GM23248 (cell line): Measurements from ENCODE around the gene NXPH4. TPM values are rescaled to one million over a fixed set of nuclear protein-coding genes. Genes with fewer than 3 reads are reported as not detected.
A peak's percentile ranks its signal among the peaks of the same experiment; 100 is the strongest.

ENCODE experiments used
- DNase-seq: peaks from one replicate; pipeline ENCODE4 v3.0.0-alpha.2; 2015
- H2AFZ ChIP-seq: fragments of 200-600 bp; sonication (generic); 2 replicates; pipeline ENCODE4 v1.6.1; 2016; ENCODE audit warnings: antibody characterized with exemption
- H3F3A ChIP-seq: fragments of 200-600 bp; sonication (generic); 2 replicates; pipeline ENCODE4 v1.6.1; 2016; ENCODE audit warnings: mild to moderate bottlenecking, antibody characterized with exemption, mixed run types; ENCODE audit not compliant: insufficient read depth
- H3K27ac ChIP-seq: fragments of 200-600 bp; sonication (generic); 2 replicates; pipeline ENCODE4 v1.5.1; 2016; ENCODE audit warnings: mild to moderate bottlenecking
- H3K27me3 ChIP-seq: fragments of 200-600 bp; sonication (generic); replicated peaks from 2 replicates; pipeline ENCODE4 v1.6.1; 2016; ENCODE audit warnings: mild to moderate bottlenecking; ENCODE audit not compliant: insufficient read depth
- H3K36me3 ChIP-seq: fragments of 200-600 bp; sonication (generic); 2 replicates; pipeline ENCODE4 v1.6.1; 2016; ENCODE audit warnings: low read depth, mild to moderate bottlenecking
- H3K4me1 ChIP-seq: fragments of 200-600 bp; sonication (generic); 2 replicates; pipeline ENCODE4 v1.6.1; 2016; ENCODE audit warnings: mild to moderate bottlenecking; ENCODE audit not compliant: insufficient read depth
- H3K4me2 ChIP-seq: fragments of 200-600 bp; sonication (generic); one replicate; pipeline ENCODE4 v1.6.1; 2016; ENCODE audit warnings: mild to moderate bottlenecking; ENCODE audit not compliant: unreplicated experiment
- H3K4me3 ChIP-seq: fragments of 200-600 bp; sonication (generic); 2 replicates; pipeline ENCODE4 v1.5.1; 2016; ENCODE audit warnings: mild to moderate bottlenecking
- H3K79me2 ChIP-seq: fragments of 200-600 bp; sonication (generic); 2 replicates; pipeline ENCODE4 v1.6.1; 2016; ENCODE audit warnings: mild to moderate bottlenecking; ENCODE audit not compliant: insufficient read depth
- H3K9ac ChIP-seq: fragments of 200-600 bp; sonication (generic); 2 replicates; pipeline ENCODE4 v1.6.1; 2016; ENCODE audit warnings: mild to moderate bottlenecking
- H3K9me2 ChIP-seq: fragments of 200-600 bp; sonication (generic); 2 replicates; pipeline ENCODE4 v1.6.1; 2016; ENCODE audit warnings: mixed run types, mild to moderate bottlenecking, moderate library complexity; ENCODE audit not compliant: insufficient read depth
- H3K9me3 ChIP-seq: fragments of 200-600 bp; sonication (generic); one replicate; pipeline ENCODE4 v1.6.1; 2017; ENCODE audit warnings: low read depth
- H4K20me1 ChIP-seq: fragments of 200-600 bp; sonication (generic); 2 replicates; pipeline ENCODE4 v1.6.0; 2016; ENCODE audit not compliant: insufficient read depth
- EZH2 ChIP-seq: fragments of 200-600 bp; sonication (generic); IDR thresholded peaks from 2 replicates; pipeline ENCODE4 v1.6.1; 2018; ENCODE audit warnings: antibody characterized with exemption, mild to moderate bottlenecking; ENCODE audit not compliant: insufficient read depth, poor library complexity, severe bottlenecking
- EZH2phosphoT487 ChIP-seq: fragments of 200-600 bp; sonication (generic); IDR thresholded peaks from 2 replicates; pipeline ENCODE4 v1.6.1; 2018; ENCODE audit warnings: antibody characterized with exemption, moderate library complexity, mild to moderate bottlenecking, low read depth; ENCODE audit not compliant: insufficient read depth
- WGBS, 2 experiments: methylation state at CpG; one replicate each; pipeline ENCODE4 v1.1.6; 2015 to 2017; ENCODE audit warnings: low lambda C conversion rate in 2 of 2, low coverage in 1 of 2; ENCODE audit errors: missing lambda C conversion rate in 2 of 2; 5-methylcytosine and 5-hydroxymethylcytosine counted together
- in situ Hi-C: fragments of 300-500 bp; cut with MboI; formaldehyde crosslinking; loops from 2 replicates; pipeline ENCODE4 v1.15.0; 2020
- polyA plus RNA-seq: library from polyadenylated mRNA; unstranded; fragments of >200 nt; fragmentation: Nextera tagmentation; extraction: Ambion mirVana; gene quantifications from 2 replicates; pipeline ENCODE4 v1.2.1, GENCODE V29; 2016
- total RNA-seq: library from RNA; depleted of rRNA; stranded (reverse); fragments of >200 nt; shearing (Covaris generic); gene quantifications from 2 replicates; pipeline ENCODE4 v1.2.3, GENCODE V29; 2014

The NXPH4 gene
- total and polyA plus RNA-seq, 2 experiments from 2014 or later, result 5.4 to 5.7 TPM

- Histone ChIP-seq H3K27me3 (no peaks in the 10 kb centered on the region), H3K27ac (0 out of 2 replicates have a peak overlapping the region, but pooled peaks have one; percentile 1), H3K9me2 (no peaks in the 10 kb centered on the region), H3F3A (peaks cover 39% of the 10 kb centered on the region), H3K4me3 (no peak overlapping the region), H3K9ac (no peak overlapping the region), H3K36me3 (peaks cover 30% of the 10 kb centered on the region), H3K9me3 (no peaks in the 10 kb centered on the region), H3K4me2 (no peak overlapping the region), H4K20me1 (no peaks in the 10 kb centered on the region), H3K4me1 (peaks cover 9% of the 10 kb centered on the region), H3K79me2 (peaks cover 35% of the 10 kb centered on the region), H2AFZ (no peak overlapping the region)
- no peak for TF ChIP-seq EZH2
- no peak for TF ChIP-seq EZH2phosphoT487
- 86 to 88% methylated on average over 10 of the region's 10 CpGs for WGBS, 2 experiments
- no peak for DNase-seq
- in situ Hi-C loops, result no loop called here
These were observed 18.0 kb downstream of the NXPH4 start for GRCh38 chr12:57234571-57235016.

GRCh38 chr12:57235017-57235727 is 18.6 kb downstream of the NXPH4 start:
- WGBS, 2 experiments, result 72 to 74% methylated on average over 22 to 23 of the region's 26 CpGs
- in situ Hi-C loops, result no loop called here
- Histone ChIP-seq H3K79me2 (peaks cover 30% of the 10 kb centered on the region), H3F3A (peaks cover 39% of the 10 kb centered on the region), H2AFZ (no peak overlapping the region), H3K9me3 (no peaks in the 10 kb centered on the region), H3K4me3 (no peak overlapping the region), H3K9me2 (no peaks in the 10 kb centered on the region), H3K9ac (no peak overlapping the region), H3K4me1 (peaks cover 9% of the 10 kb centered on the region), H3K27ac (no peak overlapping the region), H3K36me3 (peaks cover 30% of the 10 kb centered on the region), H3K27me3 (no peaks in the 10 kb centered on the region), H4K20me1 (no peaks in the 10 kb centered on the region), H3K4me2 (no peak overlapping the region)
- no peak for DNase-seq
- no peak for TF ChIP-seq EZH2
- no peak for TF ChIP-seq EZH2phosphoT487

- H3K36me3 ChIP-seq, result peaks cover 30% of the 10 kb centered on the region
These were observed 19.1 kb downstream of the NXPH4 start for GRCh38 chr12:57235728-57236131.

GRCh38 chr12:57236201-57236924 is 19.8 kb downstream of the NXPH4 start:
- Histone ChIP-seq H3K4me3 (no peak overlapping the region), H3K9me2 (no peaks in the 10 kb centered on the region), H3K4me2 (no peak overlapping the region), H3K9ac (no peak overlapping the region), H4K20me1 (no peaks in the 10 kb centered on the region), H3K27ac (no peak overlapping the region), H3K4me1 (peaks cover 10% of the 10 kb centered on the region), H2AFZ (no peak overlapping the region), H3K79me2 (peaks cover 18% of the 10 kb centered on the region), H3K36me3 (peaks cover 30% of the 10 kb centered on the region), H3F3A (peaks cover 39% of the 10 kb centered on the region), H3K27me3 (no peaks in the 10 kb centered on the region), H3K9me3 (no peaks in the 10 kb centered on the region)
- TF ChIP-seq EZH2 (no peak), EZH2phosphoT487 (no peak)
- in situ Hi-C loops, result no loop called here
- DNase-seq, result peak; percentile 40
- 23 to 28% methylated on average over 37 to 39 of the region's 40 CpGs for WGBS, 2 experiments

More at GRCh38 chr12:57235728-57236131, 19.1 kb downstream of the NXPH4 start:
- H3K4me2 ChIP-seq, result no peak overlapping the region
- H3K4me3 ChIP-seq, result no peak overlapping the region
- TF ChIP-seq EZH2 (no peak), EZH2phosphoT487 (no peak)
- H3K27me3 ChIP-seq, result no peaks in the 10 kb centered on the region
- peaks cover 24% of the 10 kb centered on the region for H3K79me2 ChIP-seq
- DNase-seq, result no peak
- H3K4me1 ChIP-seq, result peaks cover 10% of the 10 kb centered on the region
- in situ Hi-C loops, result no loop called here
- no peaks in the 10 kb centered on the region for H4K20me1 ChIP-seq
- H3K9me3 ChIP-seq, result no peaks in the 10 kb centered on the region
- H3F3A ChIP-seq, result peaks cover 39% of the 10 kb centered on the region
- no peak overlapping the region for H3K27ac ChIP-seq
- no peak overlapping the region for H3K9ac ChIP-seq
- no peaks in the 10 kb centered on the region for H3K9me2 ChIP-seq
- no peak overlapping the region for H2AFZ ChIP-seq
- 72 to 76% methylated on average over 6 to 8 of the region's 8 CpGs for WGBS, 2 experiments
